Measurements from ENCODE around the gene CYBRD1.

The CYBRD1 gene

GRCh38 chr2:171557363-171557762 lies 35.1 kb downstream of the CYBRD1 start:
- peak; percentile 34 for DNase-seq

DNA sequence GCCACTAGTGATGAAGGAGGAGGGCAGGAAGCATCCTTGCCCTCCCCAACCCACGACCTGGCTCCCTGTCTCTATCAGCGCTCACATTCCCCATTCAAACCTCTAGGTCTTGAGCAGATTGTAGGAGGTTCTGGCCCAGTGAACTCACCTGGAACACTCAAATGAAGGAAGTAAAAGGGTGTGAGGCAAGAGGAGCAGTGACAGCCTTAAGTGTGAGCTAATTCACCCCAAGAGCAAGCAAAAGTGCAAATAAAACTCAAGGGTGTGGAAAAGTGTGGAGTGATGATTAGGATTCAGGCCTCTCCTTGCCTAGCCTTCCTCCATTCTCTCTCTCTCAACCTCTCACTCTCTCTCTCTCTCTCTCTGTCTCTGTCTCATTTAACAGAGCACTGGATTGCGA lies 41.0 kb downstream of the CYBRD1 start:
- no peak for DNase-seq

GRCh38 chr2:171564463-171564862 lies 42.2 kb downstream of the CYBRD1 start:
- DNase-seq, result no peak

GRCh38 chr2:171566057-171566456 lies 43.8 kb downstream of the CYBRD1 start:
- DNase-seq, result no peak

DNA sequence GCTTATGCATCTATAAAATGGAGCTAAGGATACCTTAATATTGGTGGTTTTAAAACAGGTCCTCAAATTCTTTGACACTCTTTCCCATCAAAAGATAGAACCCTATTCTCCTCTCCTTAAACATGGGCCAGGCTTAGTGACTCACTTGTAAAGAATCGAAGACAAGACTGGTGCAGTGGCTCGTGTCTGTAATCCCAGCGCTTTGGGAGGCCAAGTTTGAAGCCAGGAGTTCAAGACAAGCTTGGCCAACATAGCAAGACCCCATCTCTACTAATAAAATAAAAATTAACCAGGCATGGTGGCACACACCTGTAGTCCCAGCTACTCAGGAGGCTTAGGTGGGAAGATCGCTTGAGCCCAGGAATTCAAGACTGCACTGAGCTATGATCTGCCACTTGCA lies 44.5 kb downstream of the CYBRD1 start:
- no peak for DNase-seq

GRCh38 chr2:171568089-171568488 lies 45.8 kb downstream of the CYBRD1 start:
- no peak for DNase-seq

DNA sequence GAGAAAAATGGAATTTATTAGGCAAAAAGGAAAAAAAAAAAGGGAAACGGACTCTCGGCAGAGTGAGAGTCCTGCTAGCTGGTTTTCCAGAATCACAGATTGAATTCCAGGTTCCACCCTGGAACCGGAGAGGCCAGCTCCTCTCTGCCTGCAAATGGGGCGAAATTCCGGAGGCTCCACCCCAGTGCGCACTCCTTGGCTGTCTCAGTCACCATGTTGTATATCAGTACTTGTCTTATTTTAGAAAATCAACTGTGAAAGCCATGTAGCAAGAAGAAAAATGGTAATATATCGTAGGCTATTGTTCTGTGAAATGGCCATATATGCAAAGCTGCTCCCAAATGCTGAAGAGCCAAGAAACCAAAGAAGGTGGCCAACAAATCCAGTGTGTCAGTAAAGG lies 49.4 kb downstream of the CYBRD1 start:
- no peak for DNase-seq

DNA sequence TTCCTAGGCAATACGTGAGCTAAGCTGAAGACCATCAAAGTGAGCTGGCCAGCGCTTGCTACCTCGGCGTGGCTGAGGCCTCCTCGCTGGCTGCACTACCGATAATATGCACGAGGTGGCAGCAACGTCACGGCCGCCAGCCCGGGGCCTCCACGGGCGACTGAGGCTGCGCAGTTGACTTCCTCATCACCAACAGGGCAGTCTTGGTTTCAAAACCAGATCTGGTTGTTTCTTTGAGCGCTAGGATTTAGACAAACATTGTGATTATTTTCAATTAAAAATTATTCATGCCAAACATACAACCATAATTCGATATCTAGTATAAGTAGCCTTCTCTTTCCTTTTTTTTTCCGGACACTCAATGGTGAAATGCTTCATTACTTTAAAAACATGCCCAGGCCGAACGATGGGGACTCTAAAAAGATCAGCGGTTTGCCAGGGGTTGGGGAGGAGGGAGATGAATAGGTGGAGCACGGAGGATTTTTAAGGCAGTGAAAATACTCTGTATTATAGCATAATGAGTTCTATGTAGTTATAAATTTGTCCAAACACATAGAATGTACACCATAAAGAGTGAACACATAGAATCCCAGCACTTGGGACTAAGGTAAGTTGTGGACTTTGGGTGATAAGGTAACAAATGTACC lies 52.0 kb downstream of the CYBRD1 start:
- DNase-seq, result peak; percentile 85

GRCh38 chr2:171575606-171576005 lies 53.3 kb downstream of the CYBRD1 start:
- no peak for DNase-seq

- no peak for DNase-seq
Measured at GRCh38 chr2:171578127-171578803, 56.0 kb downstream of the CYBRD1 start.

DNA sequence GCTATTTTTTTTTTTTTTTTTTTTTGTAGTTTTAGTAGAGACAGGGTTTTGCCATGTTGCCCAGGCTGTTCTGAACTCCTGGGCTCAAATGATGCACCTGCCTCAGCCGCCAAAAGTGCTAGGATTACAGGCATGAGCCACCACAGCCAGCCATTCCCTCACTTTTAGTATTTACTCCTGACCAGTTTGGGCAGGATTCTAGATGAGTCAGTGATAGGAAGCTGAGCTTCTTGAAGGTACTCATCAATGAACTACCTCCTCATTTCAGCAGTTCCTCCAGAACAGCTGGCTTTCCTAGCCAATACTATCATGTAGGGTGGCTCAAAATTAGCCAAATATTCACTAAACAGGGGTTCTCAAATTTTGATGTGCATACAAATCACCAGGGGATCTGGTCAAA lies 57.2 kb downstream of the CYBRD1 start:
- no peak for DNase-seq

GRCh38 chr2:171583566-171583965 lies 61.3 kb downstream of the CYBRD1 start:
- DNase-seq, result no peak

- no peak for DNase-seq
Measured at GRCh38 chr2:171584001-171584400, 61.7 kb downstream of the CYBRD1 start.

GRCh38 chr2:171587132-171587531 lies 64.9 kb downstream of the CYBRD1 start:
- DNase-seq, result no peak

DNA sequence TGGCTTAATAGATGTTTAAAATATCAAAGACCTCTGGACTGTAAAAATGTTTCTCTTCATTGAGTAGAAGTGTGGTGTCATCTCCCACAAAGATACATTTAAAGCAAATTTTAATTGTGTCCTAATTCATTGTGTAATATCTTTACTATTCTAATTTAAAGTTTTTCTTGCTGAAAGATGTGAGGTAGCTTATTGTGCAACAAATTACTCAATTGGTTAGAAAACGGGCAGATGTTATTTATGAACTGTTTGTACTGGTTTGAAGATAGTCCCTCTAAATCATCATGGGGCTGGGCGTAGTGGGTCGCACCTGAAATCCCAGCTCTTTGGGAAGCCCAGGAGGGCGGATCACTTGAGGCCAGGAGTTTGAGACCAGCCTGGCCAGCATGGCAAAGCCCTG lies 65.3 kb downstream of the CYBRD1 start:
- DNase-seq, result no peak

GRCh38 chr2:171590116-171590515 lies 67.8 kb downstream of the CYBRD1 start:
- DNase-seq, result no peak

- DNase-seq, result no peak
Measured at GRCh38 chr2:171592036-171592555, 69.8 kb downstream of the CYBRD1 start.

- DNase-seq, result no peak
Measured at GRCh38 chr2:171595456-171595855, 73.2 kb downstream of the CYBRD1 start.

- no peak for DNase-seq
Measured at GRCh38 chr2:171595896-171596295, 73.6 kb downstream of the CYBRD1 start.

DNA sequence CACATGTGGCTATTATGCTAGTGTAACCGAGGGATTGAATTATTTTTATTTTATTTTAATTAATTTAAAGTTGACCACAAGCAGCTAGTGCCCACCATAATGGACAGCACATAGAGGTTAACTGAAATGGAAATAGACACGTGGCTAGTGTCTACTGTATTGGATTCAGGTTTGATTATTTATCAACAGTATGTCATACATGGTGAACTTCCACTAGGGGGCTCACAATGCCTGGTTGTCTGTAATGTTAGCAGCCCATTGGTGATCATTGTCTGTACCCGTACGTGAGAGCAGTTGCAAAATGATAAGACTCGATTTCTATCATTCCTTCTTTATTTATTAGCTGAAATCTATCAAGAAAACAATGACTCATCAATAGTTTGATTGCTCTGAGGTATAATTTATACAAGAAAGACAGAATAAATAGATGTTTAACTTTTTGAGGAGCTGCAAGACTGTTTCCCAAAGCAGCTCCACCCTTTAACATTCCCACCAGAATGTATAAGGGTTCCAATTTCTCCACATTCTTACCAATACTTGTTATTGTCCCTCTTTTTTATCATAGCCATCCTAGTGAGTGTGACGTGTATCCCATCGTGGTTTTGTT lies 76.5 kb downstream of the CYBRD1 start:
- DNase-seq, result peak; percentile 74

GRCh38 chr2:171600126-171600525 lies 77.9 kb downstream of the CYBRD1 start:
- no peak for DNase-seq

DNA sequence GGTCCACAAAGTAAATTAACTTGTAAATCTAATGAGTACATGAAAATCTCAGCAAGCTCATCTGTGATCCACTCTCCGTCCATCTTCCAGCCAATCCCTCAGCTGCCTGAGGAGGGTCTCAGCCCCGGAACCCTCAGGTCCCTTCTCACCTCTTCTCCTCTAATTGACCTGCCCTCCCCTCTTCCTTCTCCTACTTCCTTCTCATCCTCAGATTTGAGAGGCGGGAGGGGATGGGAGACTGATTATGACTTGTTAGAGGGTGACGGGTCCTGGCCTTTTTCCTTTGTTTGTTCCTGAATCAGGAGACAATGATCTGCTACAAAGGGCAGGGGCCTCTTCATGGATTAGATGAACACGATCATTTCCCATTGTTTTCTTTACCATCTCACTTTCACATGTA lies 80.1 kb downstream of the CYBRD1 start:
- no peak for DNase-seq
